ENCODE data around the gene CHCHD6. TPM values are rescaled to one million over a fixed set of nuclear protein-coding genes. Genes with fewer than 3 reads are reported as not detected.
A peak's percentile ranks its signal among the peaks of the same experiment; 100 is the strongest.

Gene CHCHD6
- total RNA-seq, 1 experiment from 2014 or later, result 33.0 TPM

DNA sequence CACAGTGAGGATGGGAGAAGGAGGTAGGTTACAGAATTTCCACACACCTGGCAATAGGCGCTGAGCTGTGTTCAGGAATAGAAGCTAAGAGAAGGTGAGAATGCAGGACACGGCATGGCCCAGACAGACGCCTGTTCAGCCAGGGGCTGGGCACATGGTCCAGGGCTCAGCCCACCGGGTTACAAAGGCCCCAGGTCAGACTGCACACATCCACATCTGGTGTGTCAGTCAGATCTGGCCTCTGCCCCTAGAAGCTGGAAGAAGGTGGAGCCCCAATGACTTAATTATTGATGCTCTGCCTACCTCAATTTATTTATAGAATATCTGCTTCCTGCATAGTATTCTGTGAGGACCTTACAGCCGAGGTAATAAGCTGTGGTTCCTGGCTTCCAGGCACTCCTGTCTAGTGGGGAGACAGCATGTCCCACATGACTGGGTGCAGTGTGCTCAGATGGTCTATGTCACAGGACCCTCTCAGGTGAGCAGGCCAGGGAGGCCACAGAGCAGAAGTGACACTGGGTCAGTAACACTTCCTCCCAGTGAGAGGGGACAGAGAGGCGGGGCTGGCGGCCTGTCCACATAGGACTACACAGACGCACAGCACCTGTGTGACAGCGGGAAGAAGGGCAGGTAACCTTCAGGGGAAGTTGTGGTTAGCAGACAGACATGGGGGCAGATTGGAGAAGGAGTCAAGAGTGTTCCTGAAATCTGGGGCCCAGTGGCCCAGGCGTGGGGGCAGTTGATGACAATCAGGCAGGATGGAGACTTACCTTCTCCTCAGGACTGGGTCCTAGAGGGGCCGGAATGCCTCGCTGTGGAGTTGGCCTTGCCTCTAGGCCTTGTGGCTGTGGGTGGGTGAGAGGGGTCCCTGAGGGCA lies 240.3 kb downstream of the CHCHD6 start:
- DNase-seq (no peak), ATAC-seq (no peak)
- Histone ChIP-seq H3K79me2 (ENCODE audit: low read length) (no peaks in the 10 kb centered on the region), H3K9me2 (replicated peaks; ENCODE audit: low read length) (no peaks in the 10 kb centered on the region), H3K9me3 (ENCODE audit: low read length) (no peaks in the 10 kb centered on the region), H3K36me3 (ENCODE audit: low read depth, low read length) (no peaks in the 10 kb centered on the region; the same call in 1 of the 2 replicates), H2AFZ (ENCODE audit: low read length) (no peak overlapping the region), H3K4me1 (ENCODE audit: insufficient read depth, low read length) (no peaks in the 10 kb centered on the region), H3K9ac (ENCODE audit: low read length) (no peak overlapping the region), H4K20me1 (ENCODE audit: low read length) (no peaks in the 10 kb centered on the region), H3K27ac (ENCODE audit: low read length) (no peak overlapping the region), H3K4me2 (ENCODE audit: low read length) (no peak overlapping the region), H3K4me3 (ENCODE audit: low read length) (no peak overlapping the region), H3K27me3 (ENCODE audit: low read length) (no peaks in the 10 kb centered on the region), H3F3A (ENCODE audit: low read length, unreplicated experiment) (no peaks in the 10 kb centered on the region)
- intact Hi-C loops (cut with micrococcal nuclease), result no loop called here
- ChIA-PET POLR2A (ENCODE audit: unreplicated experiment) (no interaction called here), CTCF (no interaction called here)
- BruUV-seq (replicated peaks), result no TSS peak
- TF ChIP-seq EZH2 (IDR thresholded peaks at IDR 0.05; ENCODE audit: low read length, unreplicated experiment) (no peak), EZH2phosphoT487 (IDR thresholded peaks at IDR 0.05; ENCODE audit: borderline replicate concordance, low read length) (no peak)
- TF ChIP-seq, protein P1, sequence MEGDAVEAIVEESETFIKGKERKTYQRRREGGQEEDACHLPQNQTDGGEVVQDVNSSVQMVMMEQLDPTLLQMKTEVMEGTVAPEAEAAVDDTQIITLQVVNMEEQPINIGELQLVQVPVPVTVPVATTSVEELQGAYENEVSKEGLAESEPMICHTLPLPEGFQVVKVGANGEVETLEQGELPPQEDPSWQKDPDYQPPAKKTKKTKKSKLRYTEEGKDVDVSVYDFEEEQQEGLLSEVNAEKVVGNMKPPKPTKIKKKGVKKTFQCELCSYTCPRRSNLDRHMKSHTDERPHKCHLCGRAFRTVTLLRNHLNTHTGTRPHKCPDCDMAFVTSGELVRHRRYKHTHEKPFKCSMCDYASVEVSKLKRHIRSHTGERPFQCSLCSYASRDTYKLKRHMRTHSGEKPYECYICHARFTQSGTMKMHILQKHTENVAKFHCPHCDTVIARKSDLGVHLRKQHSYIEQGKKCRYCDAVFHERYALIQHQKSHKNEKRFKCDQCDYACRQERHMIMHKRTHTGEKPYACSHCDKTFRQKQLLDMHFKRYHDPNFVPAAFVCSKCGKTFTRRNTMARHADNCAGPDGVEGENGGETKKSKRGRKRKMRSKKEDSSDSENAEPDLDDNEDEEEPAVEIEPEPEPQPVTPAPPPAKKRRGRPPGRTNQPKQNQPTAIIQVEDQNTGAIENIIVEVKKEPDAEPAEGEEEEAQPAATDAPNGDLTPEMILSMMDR (conservative IDR thresholded peaks at IDR 0.05; ENCODE audit: low read depth, low read length), result no peak

DNA sequence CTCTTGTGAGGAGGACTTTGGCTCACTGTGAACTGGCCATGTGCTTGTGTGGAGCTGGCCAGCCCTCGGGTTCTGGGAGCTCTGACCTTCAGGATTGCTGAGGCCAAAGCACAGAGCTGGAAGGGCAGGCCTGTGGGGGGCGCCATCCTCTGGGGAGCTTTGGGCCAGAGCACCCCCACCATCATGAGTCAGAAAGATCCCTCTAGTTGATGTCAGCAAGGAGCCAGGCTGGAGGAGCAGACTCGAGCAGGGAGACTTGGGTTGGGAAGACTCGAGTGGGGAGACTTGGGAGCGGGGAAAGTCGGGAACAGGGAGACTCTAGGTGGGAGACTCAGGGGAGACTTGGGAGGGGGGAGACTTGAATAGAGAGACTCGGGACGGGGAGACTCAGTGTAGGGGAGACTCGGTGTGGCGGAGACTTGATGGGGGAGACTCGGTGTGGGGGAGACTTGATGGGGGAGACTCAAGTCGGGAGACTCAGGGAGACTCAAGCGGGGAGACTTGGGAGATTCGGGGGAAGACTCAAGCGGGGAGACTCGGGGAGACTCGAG lies 241.2 kb downstream of the CHCHD6 start:
- no peak overlapping the region for H3K27ac ChIP-seq (ENCODE audit: low read length)
- CTCF ChIA-PET, result no interaction called here
- H3K9me3 ChIP-seq (ENCODE audit: low read length), result no peaks in the 10 kb centered on the region
- no peaks in the 10 kb centered on the region for H4K20me1 ChIP-seq (ENCODE audit: low read length)
- H3K9ac ChIP-seq (ENCODE audit: low read length), result no peak overlapping the region
- H3K4me1 ChIP-seq (ENCODE audit: insufficient read depth, low read length), result no peaks in the 10 kb centered on the region
- no peak overlapping the region for H2AFZ ChIP-seq (ENCODE audit: low read length)
- DNase-seq, result no peak
- no peaks in the 10 kb centered on the region for H3F3A ChIP-seq (ENCODE audit: low read length, unreplicated experiment)
- H3K79me2 ChIP-seq (ENCODE audit: low read length), result no peaks in the 10 kb centered on the region
- ATAC-seq, result no peak
- intact Hi-C loops (cut with micrococcal nuclease), result no loop called here
- no peak overlapping the region for H3K4me2 ChIP-seq (ENCODE audit: low read length)
- TF ChIP-seq, protein P1 (conservative IDR thresholded peaks at IDR 0.05; ENCODE audit: low read depth, low read length), result peak; percentile 22; the same call in 1 of the 2 replicates
- TF ChIP-seq EZH2phosphoT487 (IDR thresholded peaks at IDR 0.05; ENCODE audit: borderline replicate concordance, low read length), result no peak
- TF ChIP-seq EZH2 (IDR thresholded peaks at IDR 0.05; ENCODE audit: low read length, unreplicated experiment), result no peak
- H3K4me3 ChIP-seq (ENCODE audit: low read length), result no peak overlapping the region
- H3K9me2 ChIP-seq (replicated peaks; ENCODE audit: low read length), result no peaks in the 10 kb centered on the region
- no peaks in the 10 kb centered on the region for H3K27me3 ChIP-seq (ENCODE audit: low read length)
- no peaks in the 10 kb centered on the region; the same call in 1 of the 2 replicates for H3K36me3 ChIP-seq (ENCODE audit: low read depth, low read length)
- POLR2A ChIA-PET (ENCODE audit: unreplicated experiment), result no interaction called here
- BruUV-seq (replicated peaks), result no TSS peak

DNA sequence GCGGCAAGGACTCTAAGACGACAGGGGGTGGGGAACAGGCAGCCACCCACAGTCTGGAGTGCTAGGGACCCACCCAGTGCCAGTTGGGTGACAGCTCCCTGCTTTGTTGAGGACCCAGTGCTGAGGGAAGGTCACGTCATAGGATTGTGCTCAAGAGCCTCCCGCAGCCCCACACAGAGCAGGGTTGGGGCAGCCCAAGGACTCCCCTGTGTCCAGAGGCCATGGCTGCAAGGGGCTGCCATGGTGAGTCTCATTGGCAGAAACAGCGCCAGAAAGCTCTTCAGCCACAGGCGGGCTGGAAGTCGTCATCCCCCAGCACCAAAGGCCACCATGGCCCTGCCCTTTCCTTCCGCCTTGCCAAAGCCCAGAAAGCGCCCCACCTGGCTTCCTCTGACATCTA lies 241.9 kb downstream of the CHCHD6 start:
- H3K9me2 ChIP-seq (replicated peaks; ENCODE audit: low read length), result no peaks in the 10 kb centered on the region
- no peaks in the 10 kb centered on the region for H4K20me1 ChIP-seq (ENCODE audit: low read length)
- intact Hi-C loops (cut with micrococcal nuclease), result no loop called here
- ChIA-PET POLR2A (ENCODE audit: unreplicated experiment) (no interaction called here), CTCF (no interaction called here)
- TF ChIP-seq, protein P1 (conservative IDR thresholded peaks at IDR 0.05; ENCODE audit: low read depth, low read length), result no peak
- TF ChIP-seq EZH2phosphoT487 (IDR thresholded peaks at IDR 0.05; ENCODE audit: borderline replicate concordance, low read length) (no peak), EZH2 (IDR thresholded peaks at IDR 0.05; ENCODE audit: low read length, unreplicated experiment) (no peak)
- no peak overlapping the region for H3K27ac ChIP-seq (ENCODE audit: low read length)
- no peaks in the 10 kb centered on the region for H3K27me3 ChIP-seq (ENCODE audit: low read length)
- DNase-seq (no peak), ATAC-seq (no peak)
- no peaks in the 10 kb centered on the region for H3F3A ChIP-seq (ENCODE audit: low read length, unreplicated experiment)
- H3K79me2 ChIP-seq (ENCODE audit: low read length), result no peaks in the 10 kb centered on the region
- H3K4me2 ChIP-seq (ENCODE audit: low read length), result no peak overlapping the region
- no peaks in the 10 kb centered on the region for H3K9me3 ChIP-seq (ENCODE audit: low read length)
- no peaks in the 10 kb centered on the region; the same call in 1 of the 2 replicates for H3K36me3 ChIP-seq (ENCODE audit: low read depth, low read length)
- no peak overlapping the region for H2AFZ ChIP-seq (ENCODE audit: low read length)
- H3K4me1 ChIP-seq (ENCODE audit: insufficient read depth, low read length), result no peaks in the 10 kb centered on the region
- BruUV-seq (replicated peaks), result no TSS peak
- H3K4me3 ChIP-seq (ENCODE audit: low read length), result no peak overlapping the region
- H3K9ac ChIP-seq (ENCODE audit: low read length), result no peak overlapping the region

Data from PC-3 (cell line).